SU-DHL-6 (cell line): ENCODE results near the gene TMEM94.
"Not testable (repeated sequence)": the region's sequence is repeated elsewhere in the genome, so short reads cannot be mapped to it uniquely, and the experiment has no call there.

Source experiments
- H2AFZ ChIP-seq: fragments of 200-600 bp; sonication (generic); 2 replicates; pipeline ENCODE4 v1.6.1; 2014; ENCODE audit warnings: low read depth, mild to moderate bottlenecking, moderate library complexity, mixed read lengths, antibody characterized with exemption, low read length; ENCODE audit not compliant: severe bottlenecking
- H3F3A ChIP-seq: fragments of 200-600 bp; shearing (Covaris generic); 2 replicates; pipeline ENCODE4 v1.6.0; 2016; ENCODE audit warnings: antibody characterized with exemption, mild to moderate bottlenecking; ENCODE audit not compliant: insufficient read depth
- H3K27ac ChIP-seq: fragments of 200-600 bp; sonication (generic); 2 replicates; pipeline ENCODE4 v1.5.1; 2016; ENCODE audit warnings: low read depth, mild to moderate bottlenecking, low read length, moderate library complexity, mixed read lengths
- H3K27me3 ChIP-seq: fragments of 200-600 bp; sonication (generic), shearing (Covaris generic); 2 replicates; pipeline ENCODE4 v1.6.0; 2014; ENCODE audit warnings: mild to moderate bottlenecking, low read length
- H3K36me3 ChIP-seq: fragments of 200-600 bp; sonication (generic); 2 replicates; pipeline ENCODE4 v1.6.1; 2014; ENCODE audit warnings: mild to moderate bottlenecking, low read length, mixed read lengths
- H3K4me2 ChIP-seq: fragments of 300-600, 200-600 bp; shearing (Covaris generic), sonication (generic); 2 replicates; pipeline ENCODE4 v1.6.0; 2014; ENCODE audit warnings: low read length, low read depth, mild to moderate bottlenecking; ENCODE audit not compliant: poor library complexity, severe bottlenecking
- H3K4me3 ChIP-seq: fragments of 200-600 bp; sonication (generic); 2 replicates; pipeline ENCODE4 v1.5.1; 2014; ENCODE audit warnings: antibody characterized with exemption, low read length, mild to moderate bottlenecking, mixed read lengths; ENCODE audit not compliant: insufficient read depth, poor library complexity, severe bottlenecking
- H3K79me2 ChIP-seq: fragments of 200-600 bp; sonication (generic); 2 replicates; pipeline ENCODE4 v1.6.1; 2014; ENCODE audit warnings: mild to moderate bottlenecking, low read length, moderate library complexity; ENCODE audit not compliant: insufficient read depth
- H3K9ac ChIP-seq: fragments of 200-600 bp; sonication (generic); 2 replicates; pipeline ENCODE4 v1.7.0; 2014; ENCODE audit warnings: mild to moderate bottlenecking, low read length
- H3K9me2 ChIP-seq: fragments of 200-600 bp; sonication (generic); replicated peaks from 2 replicates; pipeline ENCODE4 v1.6.1; 2014; ENCODE audit warnings: low read length; ENCODE audit not compliant: insufficient read depth
- H3K9me3 ChIP-seq: fragments of 200-600 bp; sonication (generic); 2 replicates; pipeline ENCODE4 v1.6.1; 2014; ENCODE audit warnings: low read length, mixed read lengths; ENCODE audit not compliant: insufficient read depth
- H4K20me1 ChIP-seq: fragments of 200-600 bp; sonication (generic); 2 replicates; pipeline ENCODE4 v1.6.1; 2014; ENCODE audit warnings: low read depth, mild to moderate bottlenecking, antibody characterized with exemption, low read length, moderate library complexity, mixed read lengths
- CTCF ChIP-seq: fragments of 200-600 bp; sonication (generic); IDR thresholded peaks from one replicate; pipeline ENCODE4 v1.5.1; 2017; ENCODE audit warnings: antibody characterized with exemption, mild to moderate bottlenecking, low read length, moderate library complexity; ENCODE audit not compliant: insufficient read depth, poor library complexity, severe bottlenecking
- EZH2phosphoT487 ChIP-seq: fragments of 200-600 bp; sonication (generic), shearing (Covaris generic); conservative IDR thresholded peaks from 2 replicates; pipeline ENCODE4 v1.6.1; 2018; ENCODE audit warnings: mild to moderate bottlenecking, antibody characterized with exemption, low read length, moderate library complexity, mixed read lengths

TMEM94 gene

GRCh38 chr17:75445296-75445695, 11.1 kb upstream of the TMEM94 start:
- H3K27ac ChIP-seq, result no peak overlapping the region
- no peaks in the 10 kb centered on the region for H3K27me3 ChIP-seq
- no peaks in the 10 kb centered on the region for H3K9me3 ChIP-seq
- no peak for TF ChIP-seq CTCF
- no peak for TF ChIP-seq EZH2phosphoT487
- no peak overlapping the region for H2AFZ ChIP-seq
- H4K20me1 ChIP-seq, result no peaks in the 10 kb centered on the region
- H3F3A ChIP-seq, result no peaks in the 10 kb centered on the region
- H3K9ac ChIP-seq, result no peak overlapping the region
- no peaks in the 10 kb centered on the region for H3K36me3 ChIP-seq
- no peak overlapping the region for H3K4me3 ChIP-seq
- H3K9me2 ChIP-seq, result no peaks in the 10 kb centered on the region
- H3K4me2 ChIP-seq, result no peak overlapping the region
- no peaks in the 10 kb centered on the region for H3K79me2 ChIP-seq

GRCh38 chr17:75445896-75446295, 10.5 kb upstream of the TMEM94 start:
- H3K9ac ChIP-seq, H3K79me2 ChIP-seq, H3K27me3 ChIP-seq, H3K4me3 ChIP-seq, H4K20me1 ChIP-seq, H3K36me3 ChIP-seq, H3K9me3 ChIP-seq, H2AFZ ChIP-seq, H3F3A ChIP-seq, H3K4me2 ChIP-seq, H3K27ac ChIP-seq, H3K9me2 ChIP-seq: not testable (repeated sequence)

GRCh38 chr17:75447951-75448856, 8.2 kb upstream of the TMEM94 start:
- Histone ChIP-seq H3K27me3 (no peaks in the 10 kb centered on the region), H3K79me2 (no peaks in the 10 kb centered on the region), H3K9me3 (no peaks in the 10 kb centered on the region), H3K27ac (no peak overlapping the region), H4K20me1 (no peaks in the 10 kb centered on the region), H3F3A (no peaks in the 10 kb centered on the region), H2AFZ (no peak overlapping the region), H3K36me3 (no peaks in the 10 kb centered on the region), H3K4me3 (no peak overlapping the region), H3K4me2 (no peak overlapping the region), H3K9ac (no peak overlapping the region), H3K9me2 (no peaks in the 10 kb centered on the region)
- TF ChIP-seq CTCF (no peak), EZH2phosphoT487 (no peak)

GRCh38 chr17:75450270-75450669, 6.2 kb upstream of the TMEM94 start:
- no peak overlapping the region for H3K4me3 ChIP-seq
- H3K9me2 ChIP-seq, result no peaks in the 10 kb centered on the region
- no peaks in the 10 kb centered on the region for H3F3A ChIP-seq
- H3K4me2 ChIP-seq, result no peak overlapping the region
- no peaks in the 10 kb centered on the region for H3K79me2 ChIP-seq
- no peaks in the 10 kb centered on the region for H3K9me3 ChIP-seq
- no peak overlapping the region for H2AFZ ChIP-seq
- no peaks in the 10 kb centered on the region for H4K20me1 ChIP-seq
- no peak overlapping the region for H3K9ac ChIP-seq
- no peak overlapping the region for H3K27ac ChIP-seq
- no peaks in the 10 kb centered on the region for H3K27me3 ChIP-seq
- no peaks in the 10 kb centered on the region for H3K36me3 ChIP-seq
- TF ChIP-seq EZH2phosphoT487 (no peak), CTCF (no peak)
